ENCODE results near the gene CAPN14. TPM values are rescaled to one million over a fixed set of nuclear protein-coding genes. Genes with fewer than 3 reads are reported as not detected.

Gene CAPN14
- total RNA-seq, 1 experiment from 2014 or later = 0.17 TPM

DNA sequence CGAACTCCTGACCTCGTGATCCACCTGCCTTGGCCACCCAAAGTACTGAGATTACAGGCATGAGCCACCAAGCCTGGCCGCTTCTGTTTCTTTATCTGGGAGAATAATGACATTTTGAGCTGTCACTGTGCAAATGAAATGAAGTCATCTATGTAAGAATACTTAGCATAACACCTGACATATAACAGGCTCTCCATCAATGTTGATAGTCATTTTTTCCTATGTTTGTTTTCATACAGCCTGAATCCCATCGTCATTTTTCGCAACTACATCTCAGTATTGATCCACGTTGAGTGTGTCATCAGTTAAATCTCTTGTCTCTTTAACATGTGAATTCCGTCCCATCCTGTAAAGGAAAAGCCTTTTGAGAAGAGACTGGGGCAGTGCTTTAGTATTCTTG lies 6.4 kb upstream of the CAPN14 start:
- Histone ChIP-seq H3K27me3 (ENCODE audit: control insufficient read depth, insufficient read depth, low read length) (no peaks in the 10 kb centered on the region), H3K36me3 (replicated peaks; ENCODE audit: control insufficient read depth, insufficient read depth, low read length) (no peaks in the 10 kb centered on the region), H3K4me3 (ENCODE audit: insufficient read depth, low read depth, low read length) (no peak overlapping the region)
- no peak for DNase-seq

DNA sequence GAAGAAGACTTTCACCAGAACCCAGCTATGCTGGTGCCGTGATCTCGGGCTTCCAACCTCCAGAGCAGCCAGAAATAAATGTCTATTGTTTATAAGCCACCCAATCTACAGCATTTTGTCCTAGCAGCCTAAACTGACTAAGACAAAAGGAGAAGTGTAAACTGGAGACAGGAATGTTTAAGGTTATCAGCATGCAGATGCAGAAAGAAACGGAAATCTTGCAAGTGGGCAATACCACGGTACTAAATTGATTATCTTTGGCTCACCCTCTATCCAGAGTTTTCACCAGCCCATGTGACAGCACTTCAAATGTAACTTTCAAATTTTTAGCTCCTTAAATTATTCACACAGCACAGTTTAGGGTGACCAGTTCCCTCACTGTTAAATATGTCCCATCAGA lies 5.7 kb upstream of the CAPN14 start:
- Histone ChIP-seq H3K36me3 (replicated peaks; ENCODE audit: control insufficient read depth, insufficient read depth, low read length) (no peaks in the 10 kb centered on the region), H3K4me3 (ENCODE audit: insufficient read depth, low read depth, low read length) (no peak overlapping the region), H3K27me3 (ENCODE audit: control insufficient read depth, insufficient read depth, low read length) (no peaks in the 10 kb centered on the region)
- DNase-seq = no peak

DNA sequence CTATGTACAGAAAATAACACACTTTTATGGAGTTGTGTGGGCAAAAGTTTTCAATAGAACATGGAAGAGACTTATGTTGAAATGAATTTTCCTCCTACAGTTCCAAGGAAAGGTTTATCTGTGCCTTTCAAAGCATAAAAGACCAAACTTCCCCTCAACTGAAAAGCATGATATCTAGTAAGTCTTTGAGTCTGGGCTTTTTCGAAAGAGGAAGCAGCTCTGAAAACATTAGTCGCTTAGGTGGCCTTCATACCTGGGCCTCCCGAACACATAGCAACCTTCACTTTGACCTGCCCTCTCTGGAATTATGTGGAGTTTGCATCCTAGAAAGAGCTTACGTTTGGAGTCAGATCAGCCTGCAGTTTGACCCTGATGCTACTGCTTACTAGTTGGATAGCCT lies 4.8 kb upstream of the CAPN14 start:
- Histone ChIP-seq H3K36me3 (replicated peaks; ENCODE audit: control insufficient read depth, insufficient read depth, low read length) (no peaks in the 10 kb centered on the region), H3K27me3 (ENCODE audit: control insufficient read depth, insufficient read depth, low read length) (no peaks in the 10 kb centered on the region), H3K4me3 (ENCODE audit: insufficient read depth, low read depth, low read length) (no peak overlapping the region)
- DNase-seq = no peak

DNA sequence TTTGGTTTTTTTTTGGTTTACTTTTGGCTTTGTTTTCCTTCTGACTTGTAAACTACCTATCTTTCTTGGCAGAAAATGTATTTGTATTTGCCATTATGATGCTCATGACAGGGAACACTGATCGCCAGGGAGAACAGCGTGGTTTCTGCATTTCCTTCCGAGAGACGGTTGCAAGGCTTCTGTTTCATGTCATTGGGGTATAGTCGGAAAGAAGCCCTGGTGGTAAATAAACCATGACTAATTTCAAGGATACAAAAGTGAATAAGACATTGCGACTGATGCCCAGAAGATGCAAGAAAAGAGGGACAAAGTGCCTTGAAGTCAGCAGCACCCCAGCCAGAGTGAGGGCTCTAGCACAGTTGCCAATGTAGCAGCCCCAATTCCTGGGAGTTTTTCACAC lies 4.2 kb upstream of the CAPN14 start:
- no peak overlapping the region for H3K4me3 ChIP-seq (ENCODE audit: insufficient read depth, low read depth, low read length)
- no peaks in the 10 kb centered on the region for H3K36me3 ChIP-seq (replicated peaks; ENCODE audit: control insufficient read depth, insufficient read depth, low read length)
- no peaks in the 10 kb centered on the region for H3K27me3 ChIP-seq (ENCODE audit: control insufficient read depth, insufficient read depth, low read length)
- no peak for DNase-seq

DNA sequence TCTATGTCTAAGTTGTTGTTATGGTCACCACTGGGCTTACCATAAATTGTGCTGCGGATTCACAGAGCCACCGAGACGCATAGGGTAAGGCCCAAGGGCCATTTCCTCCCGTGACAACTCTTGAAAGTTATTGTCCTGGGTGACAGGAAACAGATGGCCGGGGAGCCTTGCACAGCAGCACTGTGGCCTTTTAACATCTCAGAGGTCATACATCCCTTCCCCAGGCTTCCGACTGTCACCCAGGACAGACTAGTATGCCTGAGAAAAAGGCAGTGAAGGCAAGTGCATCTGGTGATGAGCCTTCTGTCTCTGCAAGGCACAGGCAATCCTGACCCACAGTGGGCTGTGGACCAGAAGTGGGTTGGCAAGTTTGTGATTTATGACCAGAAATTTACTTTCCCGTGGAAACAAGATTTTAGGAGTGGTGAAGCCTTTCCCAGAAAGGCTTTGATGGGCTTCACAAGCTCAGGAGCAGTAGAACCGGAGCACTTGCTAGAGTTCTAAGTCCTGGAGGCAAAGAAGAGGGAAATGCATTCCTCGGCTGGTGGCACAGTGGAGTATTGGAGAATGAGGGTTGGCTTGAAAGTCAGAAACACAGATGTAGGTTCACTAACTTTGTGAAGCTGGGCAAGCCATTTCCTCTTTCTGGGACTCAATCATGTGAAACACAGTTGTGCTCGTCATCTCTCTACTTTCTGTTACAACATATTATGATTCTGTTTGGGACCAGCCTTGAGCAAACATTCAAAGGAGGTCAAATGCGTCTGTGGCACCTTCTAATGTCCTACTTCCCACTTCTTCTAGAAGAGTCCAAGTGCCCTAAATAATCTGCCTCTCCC lies 2.0 kb upstream of the CAPN14 start:
- Histone ChIP-seq H3K4me3 (ENCODE audit: insufficient read depth, low read depth, low read length) (no peak overlapping the region), H3K27me3 (ENCODE audit: control insufficient read depth, insufficient read depth, low read length) (no peaks in the 10 kb centered on the region), H3K36me3 (replicated peaks; ENCODE audit: control insufficient read depth, insufficient read depth, low read length) (no peaks in the 10 kb centered on the region)
- no peak for DNase-seq

DNA sequence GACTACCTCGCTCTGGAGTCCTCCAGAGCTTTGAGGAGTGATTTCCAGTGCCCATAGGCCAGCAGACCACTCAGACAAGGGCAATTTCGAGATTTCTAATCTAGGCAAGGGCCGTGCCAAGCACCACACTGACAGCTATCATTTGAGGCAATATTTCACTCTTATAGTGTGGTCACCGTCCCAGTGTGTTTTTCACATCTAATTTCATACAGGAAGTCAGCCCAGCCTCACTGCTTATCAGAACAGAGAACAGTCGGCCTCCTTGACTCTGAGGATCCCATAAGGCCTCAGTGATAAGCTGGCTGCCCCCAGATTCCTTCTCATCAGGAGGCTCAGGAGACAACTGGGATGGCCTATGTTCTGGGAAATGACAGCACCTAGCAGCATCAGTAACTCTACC lies 581 bp downstream of the CAPN14 start:
- no peak for DNase-seq
- Histone ChIP-seq H3K36me3 (replicated peaks; ENCODE audit: control insufficient read depth, insufficient read depth, low read length) (no peaks in the 10 kb centered on the region), H3K27me3 (ENCODE audit: control insufficient read depth, insufficient read depth, low read length) (no peaks in the 10 kb centered on the region), H3K4me3 (ENCODE audit: insufficient read depth, low read depth, low read length) (no peak overlapping the region)

DNA sequence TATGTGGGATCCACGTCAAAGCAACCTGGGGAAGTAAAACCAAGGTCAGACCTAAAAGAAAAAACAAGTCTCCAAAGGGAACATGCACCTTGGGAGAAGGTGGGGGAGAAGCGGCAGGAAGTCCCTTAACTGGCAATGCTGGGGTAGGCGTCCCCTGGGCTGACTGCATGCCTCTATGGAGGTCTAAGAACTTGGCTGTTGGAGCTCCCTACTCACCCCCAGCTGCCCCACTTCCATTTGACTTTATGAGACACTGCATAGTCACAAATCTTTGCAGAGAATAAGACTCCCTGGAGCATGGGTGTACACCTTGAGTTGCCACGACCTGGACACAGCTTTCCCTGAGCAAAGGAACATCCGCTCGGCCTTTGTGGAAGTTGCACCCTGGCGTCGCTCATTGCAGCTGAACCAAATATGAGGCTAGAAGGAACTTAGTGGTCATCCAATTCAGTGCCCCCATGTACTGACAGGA lies 2.8 kb downstream of the CAPN14 start:
- Histone ChIP-seq H3K27me3 (ENCODE audit: control insufficient read depth, insufficient read depth, low read length) (no peaks in the 10 kb centered on the region), H3K4me3 (ENCODE audit: insufficient read depth, low read depth, low read length) (no peak overlapping the region), H3K36me3 (replicated peaks; ENCODE audit: control insufficient read depth, insufficient read depth, low read length) (no peaks in the 10 kb centered on the region)
- no peak for DNase-seq

DNA sequence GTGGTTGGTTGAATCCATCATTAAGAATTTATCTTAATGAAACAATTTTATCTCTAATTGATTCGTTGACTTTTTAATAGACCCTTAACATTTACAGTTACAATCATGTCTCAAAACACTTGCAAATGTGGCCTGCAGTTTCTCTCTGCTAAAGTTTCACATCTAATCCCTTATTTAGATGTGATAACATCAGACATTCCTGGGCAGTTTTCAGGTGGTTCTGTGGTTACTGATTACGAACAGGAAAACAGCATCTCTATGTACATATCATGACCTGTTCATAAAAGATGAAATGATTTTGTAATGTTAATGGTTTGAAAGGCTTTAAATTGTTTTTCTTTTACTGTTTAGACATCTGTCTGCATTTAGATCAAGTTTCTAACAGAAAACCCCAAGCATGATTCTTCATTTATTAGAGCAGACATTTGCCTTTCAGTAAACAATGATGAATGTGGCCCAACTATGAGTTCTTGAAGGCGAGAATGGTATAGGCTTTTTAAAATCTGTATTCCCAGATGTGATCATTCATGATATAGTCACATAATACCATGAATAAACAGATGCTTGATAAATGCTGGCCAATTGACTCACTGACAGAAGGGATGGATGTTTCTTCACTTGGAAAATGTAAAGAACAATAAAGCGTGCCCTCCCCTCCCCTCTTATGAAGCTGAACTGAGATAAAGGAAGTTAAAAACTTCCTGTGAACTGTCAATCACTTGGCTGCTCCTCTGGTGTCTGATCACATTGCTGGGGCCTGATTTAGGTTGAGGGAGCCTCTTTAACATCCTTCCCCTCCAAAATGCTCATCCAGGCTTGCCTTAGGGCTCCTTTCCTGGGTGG lies 3.5 kb downstream of the CAPN14 start:
- DNase-seq = no peak
- no peak overlapping the region for H3K4me3 ChIP-seq (ENCODE audit: insufficient read depth, low read depth, low read length)
- H3K27me3 ChIP-seq (ENCODE audit: control insufficient read depth, insufficient read depth, low read length) = no peaks in the 10 kb centered on the region
- no peaks in the 10 kb centered on the region for H3K36me3 ChIP-seq (replicated peaks; ENCODE audit: control insufficient read depth, insufficient read depth, low read length)

DNA sequence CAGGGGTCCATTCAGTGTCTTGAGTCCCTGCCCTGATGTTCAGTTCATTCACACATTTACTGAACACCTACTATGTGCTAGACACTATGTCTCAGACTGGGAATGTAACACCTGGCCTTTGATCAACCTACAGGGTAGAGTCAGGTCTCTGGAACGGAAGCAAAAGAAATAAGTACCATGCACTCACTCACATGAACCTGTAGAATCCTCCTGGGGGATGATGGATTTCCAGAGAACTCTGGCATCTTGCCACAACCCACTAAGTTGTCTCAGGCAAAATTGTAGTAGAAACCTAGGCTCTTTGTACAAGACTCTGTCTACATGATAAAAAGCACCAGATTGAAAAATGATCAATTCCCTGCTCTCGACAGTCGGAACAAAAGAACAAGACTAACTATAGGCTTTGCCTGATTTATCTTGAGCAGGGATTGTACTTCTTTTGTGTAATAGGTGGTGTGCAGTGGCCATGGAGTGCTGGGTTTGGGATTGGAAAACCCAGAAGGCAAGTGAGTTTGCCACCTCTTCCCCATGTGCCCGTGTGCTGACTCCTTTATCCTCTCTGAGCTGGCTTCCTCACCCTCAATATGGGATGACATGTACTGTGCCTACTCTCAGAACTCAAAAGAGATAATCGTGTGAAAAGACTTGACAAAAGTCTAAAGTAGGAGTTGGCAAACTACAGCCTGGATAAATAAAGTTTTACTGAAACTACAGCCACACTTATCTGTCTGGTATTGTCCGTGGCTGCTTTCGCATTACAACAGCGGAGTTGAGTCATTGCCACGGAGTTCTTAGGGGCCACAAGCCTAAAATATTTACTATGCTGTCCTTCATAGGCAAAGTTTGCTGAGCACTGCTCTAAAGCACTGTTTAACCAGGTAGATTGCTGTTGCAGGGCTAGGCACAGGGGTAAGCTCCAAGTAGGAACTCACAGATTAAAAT lies 4.4 kb downstream of the CAPN14 start:
- Histone ChIP-seq H3K4me3 (ENCODE audit: insufficient read depth, low read depth, low read length) (no peak overlapping the region), H3K36me3 (replicated peaks; ENCODE audit: control insufficient read depth, insufficient read depth, low read length) (no peaks in the 10 kb centered on the region), H3K27me3 (ENCODE audit: control insufficient read depth, insufficient read depth, low read length) (no peaks in the 10 kb centered on the region)
- no peak for DNase-seq

DNA sequence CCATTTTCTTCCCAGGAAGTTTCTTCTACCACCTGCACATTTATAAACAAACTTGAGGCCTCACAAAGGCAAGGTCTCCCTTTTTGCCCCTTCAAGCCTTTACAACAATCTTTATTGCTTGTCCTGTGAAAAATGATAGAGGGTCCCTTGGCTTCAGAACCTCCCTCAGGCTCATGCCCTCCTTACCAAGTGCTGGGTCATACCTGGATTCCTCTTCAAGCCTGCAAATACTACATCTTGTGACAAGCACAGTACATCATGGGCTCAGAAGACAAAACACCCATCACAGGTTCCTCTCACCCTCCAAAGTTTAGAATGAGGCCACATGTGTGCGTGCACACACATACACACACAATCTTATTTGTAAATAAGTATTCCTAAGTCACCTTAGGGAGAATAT lies 9.1 kb downstream of the CAPN14 start:
- no peak for DNase-seq

DNA sequence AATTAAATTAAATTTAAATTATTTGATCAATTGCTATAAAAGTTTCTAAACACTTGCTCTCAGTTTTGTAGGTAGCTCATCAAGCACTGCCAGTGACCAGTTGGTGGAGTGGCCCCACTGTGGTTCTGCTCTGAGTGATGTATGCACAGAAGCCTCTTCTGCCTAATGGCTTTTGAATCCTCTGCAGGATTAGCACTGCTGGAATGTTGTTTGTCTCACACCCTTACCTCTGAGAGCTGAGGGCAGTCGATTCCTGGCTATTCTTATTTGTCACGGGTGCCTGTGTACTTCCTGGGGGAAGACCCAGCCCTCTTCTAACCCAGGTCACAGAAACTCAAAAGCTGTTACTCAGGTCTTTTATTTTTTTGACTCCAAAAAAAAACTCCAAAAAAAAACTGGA lies 9.5 kb downstream of the CAPN14 start:
- no peak overlapping the region for H3K4me3 ChIP-seq (ENCODE audit: insufficient read depth, low read depth, low read length)
- no peaks in the 10 kb centered on the region for H3K27me3 ChIP-seq (ENCODE audit: control insufficient read depth, insufficient read depth, low read length)
- peak; percentile 60 for DNase-seq
- H3K36me3 ChIP-seq (replicated peaks; ENCODE audit: control insufficient read depth, insufficient read depth, low read length) = no peaks in the 10 kb centered on the region

More for the DNA sequence above, 9.1 kb downstream of the CAPN14 start:
- H3K36me3 ChIP-seq (replicated peaks; ENCODE audit: control insufficient read depth, insufficient read depth, low read length) = no peaks in the 10 kb centered on the region
- no peaks in the 10 kb centered on the region for H3K27me3 ChIP-seq (ENCODE audit: control insufficient read depth, insufficient read depth, low read length)
- no peak overlapping the region for H3K4me3 ChIP-seq (ENCODE audit: insufficient read depth, low read depth, low read length)

DNA sequence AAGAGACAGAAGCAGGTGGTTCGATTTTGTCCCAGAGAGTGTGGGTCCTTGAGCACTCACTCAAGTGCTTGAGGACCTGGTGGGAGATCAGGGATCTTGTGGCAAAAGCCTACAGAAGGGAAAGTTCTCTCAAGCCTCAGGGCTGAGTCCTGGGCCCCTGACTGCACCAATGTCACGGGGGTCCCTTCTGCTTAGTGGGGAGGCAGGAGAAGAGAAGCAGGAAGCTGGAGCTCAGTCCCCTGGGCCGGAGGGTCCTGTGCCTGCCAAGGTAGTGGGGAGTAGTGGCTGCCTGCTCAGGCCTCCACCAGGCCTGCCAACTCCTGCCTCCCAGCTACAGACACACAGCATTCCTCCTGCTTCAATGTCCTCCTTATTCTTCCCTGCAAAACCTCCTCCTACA lies 11.7 kb downstream of the CAPN14 start:
- Histone ChIP-seq H3K27me3 (ENCODE audit: control insufficient read depth, insufficient read depth, low read length) (no peaks in the 10 kb centered on the region), H3K36me3 (replicated peaks; ENCODE audit: control insufficient read depth, insufficient read depth, low read length) (no peaks in the 10 kb centered on the region), H3K4me3 (ENCODE audit: insufficient read depth, low read depth, low read length) (no peak overlapping the region)
- DNase-seq = no peak

DNA sequence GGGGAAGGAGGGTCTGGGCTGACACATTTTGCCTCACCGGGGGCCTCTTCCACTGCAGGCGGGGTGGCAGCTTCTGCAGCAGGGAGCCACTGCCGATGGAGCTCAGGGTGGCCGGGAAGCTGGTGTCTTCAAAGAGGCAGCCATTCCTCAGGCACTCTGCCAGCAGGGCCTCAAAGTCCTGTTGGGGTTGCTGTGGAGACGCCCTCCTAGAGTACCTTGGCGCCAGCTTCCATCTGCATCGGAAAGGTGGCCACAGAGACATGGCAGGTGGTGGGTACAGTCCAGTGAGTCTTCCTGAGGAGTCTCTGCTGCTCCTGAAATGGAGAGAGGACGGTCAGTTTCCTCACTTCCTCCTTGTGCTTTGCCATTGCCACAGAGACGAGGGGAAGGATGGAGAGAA lies 12.1 kb downstream of the CAPN14 start:
- no peaks in the 10 kb centered on the region for H3K27me3 ChIP-seq (ENCODE audit: control insufficient read depth, insufficient read depth, low read length)
- no peaks in the 10 kb centered on the region for H3K36me3 ChIP-seq (replicated peaks; ENCODE audit: control insufficient read depth, insufficient read depth, low read length)
- no peak overlapping the region for H3K4me3 ChIP-seq (ENCODE audit: insufficient read depth, low read depth, low read length)
- DNase-seq = no peak

DNA sequence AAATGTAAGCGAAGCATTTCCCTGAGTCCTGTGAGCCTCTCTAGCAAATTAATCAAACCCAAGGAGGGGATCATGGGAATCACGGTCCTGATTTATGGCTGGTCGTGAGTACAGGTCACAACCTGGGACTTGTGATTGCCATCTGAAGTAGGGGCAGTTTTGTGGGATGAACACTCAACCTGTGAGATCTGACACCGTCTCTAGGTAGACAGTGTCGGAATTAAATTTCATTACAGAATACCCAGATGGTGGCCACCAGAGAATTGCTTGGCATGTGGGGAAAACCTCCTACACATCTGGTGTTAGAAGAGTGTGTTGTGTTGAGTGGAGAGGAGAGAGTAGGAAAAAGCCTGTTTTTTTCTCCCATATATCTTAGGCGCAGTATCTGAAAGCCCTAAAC lies 12.5 kb downstream of the CAPN14 start:
- no peaks in the 10 kb centered on the region for H3K27me3 ChIP-seq (ENCODE audit: control insufficient read depth, insufficient read depth, low read length)
- DNase-seq = no peak
- no peak overlapping the region for H3K4me3 ChIP-seq (ENCODE audit: insufficient read depth, low read depth, low read length)
- no peaks in the 10 kb centered on the region for H3K36me3 ChIP-seq (replicated peaks; ENCODE audit: control insufficient read depth, insufficient read depth, low read length)

Measured in H7 (cell line).